B cell (primary cell): Measurements from ENCODE around the gene KANSL1L.

Experiments
- CTCF ChIP-seq: fragments of 200-600 bp; IDR thresholded peaks from one replicate; pipeline ENCODE4 v1.8.0; 2022; ENCODE audit warnings: antibody characterized with exemption, mild to moderate bottlenecking
- EZH2 ChIP-seq: IDR thresholded peaks from 2 replicates; pipeline ENCODE4 v1.6.1; 2012; ENCODE audit warnings: borderline replicate concordance, low read depth, mild to moderate bottlenecking, moderate library complexity, low read length; ENCODE audit not compliant: insufficient read depth, poor library complexity, severe bottlenecking

- TF ChIP-seq CTCF = no peak
- TF ChIP-seq EZH2 = no peak
These were observed 161.3 kb downstream of the KANSL1L start for GRCh38 chr2:210009896-210010295.
